Measurements from ENCODE around the gene RBFOX2. TPM values are rescaled to one million over a fixed set of nuclear protein-coding genes. Genes with fewer than 3 reads are reported as not detected.
A peak's percentile ranks its signal among the peaks of the same experiment; 100 is the strongest.

RBFOX2 gene
- total and polyA plus RNA-seq, 2 donors (not counting 1 experiment from before 2014, with no cell fraction given) = not detected

- peak overlapping the region; percentile 42 for H3K9ac ChIP-seq (ENCODE audit: low read length)
- H3K27ac Mint-ChIP-seq = no peak overlapping the region
Observed at GRCh38 chr22:36065462-36065774, 36.8 kb upstream of the RBFOX2 start.

GRCh38 chr22:36064358-36064757 is 35.7 kb upstream of the RBFOX2 start:
- TF ChIP-seq CTCF (IDR thresholded peaks at IDR 0.05) (no peak), EZH2 (IDR thresholded peaks at IDR 0.05; ENCODE audit: borderline replicate concordance, insufficient read depth, low read depth, low read length, poor library complexity, severe bottlenecking) (no peak)
- peaks cover 0 to 15% (median 6%) of the 10 kb centered on the region in 4 experiments for H3K27me3 ChIP-seq (replicated peaks in 1 of 4; ENCODE audit: control extremely low read depth in 1 of 4, control insufficient read depth in 3 of 4, insufficient read depth in 4 of 4, low read length in 3 of 4)
- H3K4me3 ChIP-seq (ENCODE audit: control extremely low read depth in 1 of 5, extremely low read depth in 1 of 5, insufficient read depth in 1 of 5, low read depth in 2 of 5, low read length in 4 of 5) = no peak overlapping the region
- H3K9me3 ChIP-seq (ENCODE audit: control extremely low read depth in 1 of 3, control insufficient read depth in 2 of 3, insufficient read depth in 1 of 3, low read length in 2 of 3) = no peaks in the 10 kb centered on the region
- no peak overlapping the region for H3K9ac ChIP-seq (ENCODE audit: low read length)
- no peak overlapping the region for H3K4me3 Mint-ChIP-seq
- ATAC-seq (ENCODE audit: low read depth) = no peak
- H2AFZ ChIP-seq (ENCODE audit: insufficient read depth, low read depth, low read length, poor library complexity, severe bottlenecking) = no peak overlapping the region
- ChIA-PET POLR2A (no interaction called here), CTCF (interaction anchor here (1.3 to 2.5 kb wide), 4 partner anchors 12 to 270 kb away, joined by 3 to 16 read pairs (median 8); no protein-coding TSS in a partner anchor)
- no peak overlapping the region for H3K27ac ChIP-seq (ENCODE audit: low read length in 2 of 2)
- peaks cover 23% of the 10 kb centered on the region for H3K27me3 Mint-ChIP-seq
- intact Hi-C loops (cut with micrococcal nuclease) = no loop called here
- WGBS (ENCODE audit: insufficient coverage) = no CpG with 5 or more reads among the region's 5 CpGs
- H3K4me1 ChIP-seq (ENCODE audit: control insufficient read depth in 2 of 2, insufficient read depth in 2 of 2, low read length in 2 of 2) = peaks cover 12 to 13% of the 10 kb centered on the region in 2 donors
- no peak overlapping the region for H3K27ac Mint-ChIP-seq
- H3K4me1 Mint-ChIP-seq = peaks cover 10% of the 10 kb centered on the region
- H3K4me2 ChIP-seq (replicated peaks; ENCODE audit: low read depth, low read length, poor library complexity, severe bottlenecking) = no peak overlapping the region
- H4K20me1 ChIP-seq (ENCODE audit: control insufficient read depth, insufficient read depth, low read length, poor library complexity, severe bottlenecking) = no peaks in the 10 kb centered on the region
- H3K36me3 ChIP-seq (replicated peaks in 1 of 2; ENCODE audit: control extremely low read depth in 1 of 2, control insufficient read depth in 1 of 2, extremely low read depth in 1 of 2, insufficient read depth in 2 of 2, low read length in 1 of 2) = no peaks in the 10 kb centered on the region
- H3K79me2 ChIP-seq (ENCODE audit: control insufficient read depth, insufficient read depth, low read length) = no peaks in the 10 kb centered on the region
- H3K9me3 Mint-ChIP-seq (ENCODE audit: insufficient read depth) = no peaks in the 10 kb centered on the region
- DNase-seq = no peak

More at GRCh38 chr22:36065462-36065774, 36.8 kb upstream of the RBFOX2 start:
- H3K4me1 Mint-ChIP-seq = peaks cover 10% of the 10 kb centered on the region
- no peak for TF ChIP-seq EZH2 (IDR thresholded peaks at IDR 0.05; ENCODE audit: borderline replicate concordance, insufficient read depth, low read depth, low read length, poor library complexity, severe bottlenecking)
- no peak for TF ChIP-seq CTCF (IDR thresholded peaks at IDR 0.05)
- peak overlapping the region; percentile 75 for H3K4me2 ChIP-seq (replicated peaks; ENCODE audit: low read depth, low read length, poor library complexity, severe bottlenecking)
- peaks cover 0 to 15% (median 6%) of the 10 kb centered on the region in 4 experiments for H3K27me3 ChIP-seq (replicated peaks in 1 of 4; ENCODE audit: control extremely low read depth in 1 of 4, control insufficient read depth in 3 of 4, insufficient read depth in 4 of 4, low read length in 3 of 4)
- CTCF ChIA-PET = interaction anchor here (0.7 to 2.5 kb wide), 22 partner anchors 8 to 1317 kb away, joined by 3 to 16 read pairs (median 4); no protein-coding TSS in a partner anchor
- H3K9me3 ChIP-seq (ENCODE audit: control extremely low read depth in 1 of 3, control insufficient read depth in 2 of 3, insufficient read depth in 1 of 3, low read length in 2 of 3) = no peaks in the 10 kb centered on the region
- intact Hi-C loops (cut with micrococcal nuclease) = loop anchor here (5.0 kb wide), 1 partner anchor 133 kb away; no protein-coding TSS in a partner anchor
- H3K36me3 ChIP-seq (replicated peaks in 1 of 2; ENCODE audit: control extremely low read depth in 1 of 2, control insufficient read depth in 1 of 2, extremely low read depth in 1 of 2, insufficient read depth in 2 of 2, low read length in 1 of 2) = no peaks in the 10 kb centered on the region
- no peak overlapping the region for H3K27ac ChIP-seq (ENCODE audit: low read length in 2 of 2)
- H3K4me1 ChIP-seq (ENCODE audit: control insufficient read depth in 2 of 2, insufficient read depth in 2 of 2, low read length in 2 of 2) = peaks cover 12 to 13% of the 10 kb centered on the region in 2 donors
- peak overlapping the region; percentile 64 for H2AFZ ChIP-seq (ENCODE audit: insufficient read depth, low read depth, low read length, poor library complexity, severe bottlenecking)
- WGBS (ENCODE audit: insufficient coverage) = 35% methylated on average over 5 of the region's 5 CpGs
- peak overlapping the region in 3 of 5 experiments; percentile 41 to 57 (median 43) for H3K4me3 ChIP-seq (ENCODE audit: control extremely low read depth in 1 of 5, extremely low read depth in 1 of 5, insufficient read depth in 1 of 5, low read depth in 2 of 5, low read length in 4 of 5)
- POLR2A ChIA-PET = no interaction called here
- no peaks in the 10 kb centered on the region for H3K9me3 Mint-ChIP-seq (ENCODE audit: insufficient read depth)
- peaks cover 26% of the 10 kb centered on the region for H3K27me3 Mint-ChIP-seq
- no peak for DNase-seq
- peak overlapping the region; percentile 76 for H3K4me3 Mint-ChIP-seq
- no peak for ATAC-seq (ENCODE audit: low read depth)
- no peaks in the 10 kb centered on the region for H3K79me2 ChIP-seq (ENCODE audit: control insufficient read depth, insufficient read depth, low read length)
- H4K20me1 ChIP-seq (ENCODE audit: control insufficient read depth, insufficient read depth, low read length, poor library complexity, severe bottlenecking) = no peaks in the 10 kb centered on the region

Measured in B cell (primary cell).